ENCODE measurements around the gene FBXL14. TPM values are rescaled to one million over a fixed set of nuclear protein-coding genes. Genes with fewer than 3 reads are reported as not detected.
"Not testable (repeated sequence)": the region's sequence is repeated elsewhere in the genome, so short reads cannot be mapped to it uniquely, and the experiment has no call there.

Gene FBXL14
- polyA plus RNA-seq, 1 of the 3 experiments (the other 2 are of a cell fraction): 11.3 TPM

GRCh38 chr12:1559676-1560091 is 34.7 kb downstream of the FBXL14 start:
- no peak overlapping the region for H3K4me2 ChIP-seq
- H3K9me2 ChIP-seq: no peaks in the 10 kb centered on the region
- H2AFZ ChIP-seq (ENCODE audit: low read depth): no peak overlapping the region
- no peak overlapping the region for H3K27ac ChIP-seq (ENCODE audit: low read depth in 2 of 2, low read length in 1 of 2)
- H3K9me3 ChIP-seq: no peaks in the 10 kb centered on the region
- H3K9ac ChIP-seq: no peak overlapping the region
- ChIA-PET POLR2A (no interaction called here), CTCF (interaction anchor here (1.3 to 4.2 kb wide), 3 partner anchors 17 to 442 kb away, joined by 5 to 16 read pairs (median 5); no protein-coding TSS in a partner anchor)
- H3K36me3 ChIP-seq (replicated peaks in 1 of 2; ENCODE audit: control insufficient read depth in 1 of 2, insufficient read depth in 2 of 2, low read length in 1 of 2): no peaks in the 10 kb centered on the region
- 91% methylated on average over 6 of the region's 6 CpGs for WGBS (ENCODE audit: low lambda C conversion rate)
- no peak for DNase-seq
- no peak overlapping the region for H3K4me3 ChIP-seq (ENCODE audit: low read depth in 2 of 2, low read length in 1 of 2)
- H3K27me3 ChIP-seq (ENCODE audit: insufficient read depth): no peaks in the 10 kb centered on the region
- no peaks in the 10 kb centered on the region for H3F3A ChIP-seq (replicated peaks; ENCODE audit: insufficient read depth)
- H3K4me1 ChIP-seq (ENCODE audit: control insufficient read depth in 1 of 2, insufficient read depth in 2 of 2, low read depth in 1 of 2, low read length in 1 of 2): peaks cover 0 to 12% of the 10 kb centered on the region in 2 experiments; a peak in 1 of 4 replicates
- H4K20me1 ChIP-seq (ENCODE audit: insufficient read depth): peaks cover 53% of the 10 kb centered on the region
- H3K79me2 ChIP-seq (ENCODE audit: insufficient read depth): peaks cover 100% of the 10 kb centered on the region
- TF ChIP-seq SMC3 (IDR thresholded peaks at IDR 0.05; ENCODE audit: low read depth, low read length): no peak
- no peak for TF ChIP-seq FOSL2 (IDR thresholded peaks at IDR 0.05; ENCODE audit: borderline replicate concordance, low read depth)
- TF ChIP-seq RCOR1 (IDR thresholded peaks at IDR 0.05; ENCODE audit: low read length): no peak
- TF ChIP-seq MAX (IDR thresholded peaks at IDR 0.05; ENCODE audit: low read depth): no peak
- TF ChIP-seq TAF1 (IDR thresholded peaks at IDR 0.05; ENCODE audit: borderline replicate concordance, low read depth, low read length): no peak
- TF ChIP-seq PBX3 (IDR thresholded peaks at IDR 0.05): no peak
- no peak for TF ChIP-seq REST (IDR thresholded peaks at IDR 0.05; ENCODE audit: low read depth, low read length)

- H3F3A ChIP-seq (replicated peaks; ENCODE audit: insufficient read depth); H3K9me2 ChIP-seq; H3K4me2 ChIP-seq; POLR2A ChIA-PET; H3K9ac ChIP-seq; H2AFZ ChIP-seq (ENCODE audit: low read depth); H3K4me3 ChIP-seq (ENCODE audit: low read depth in 2 of 2, low read length in 1 of 2); H3K9me3 ChIP-seq; DNase-seq; H3K27ac ChIP-seq (ENCODE audit: low read depth in 2 of 2, low read length in 1 of 2); H3K4me1 ChIP-seq (ENCODE audit: control insufficient read depth in 1 of 2, insufficient read depth in 2 of 2, low read depth in 1 of 2, low read length in 1 of 2); H3K36me3 ChIP-seq (replicated peaks in 1 of 2; ENCODE audit: control insufficient read depth in 1 of 2, insufficient read depth in 2 of 2, low read length in 1 of 2); H3K27me3 ChIP-seq (ENCODE audit: insufficient read depth): not testable (repeated sequence)
- CTCF ChIA-PET: interaction anchor here (1.1 to 1.5 kb wide), 2 partner anchors 19 to 440 kb away, joined by 4 to 5 read pairs; no protein-coding TSS in a partner anchor
- H3K79me2 ChIP-seq (ENCODE audit: insufficient read depth): peaks cover 100% of the 10 kb centered on the region
- WGBS (ENCODE audit: low lambda C conversion rate): 86% methylated on average over 15 of the region's 15 CpGs
- peaks cover 52% of the 10 kb centered on the region for H4K20me1 ChIP-seq (ENCODE audit: insufficient read depth)
Observed at GRCh38 chr12:1558108-1558507, 36.3 kb downstream of the FBXL14 start.
